IPS DF 19.7 (cell line): Measurements from ENCODE around the gene GPR148.
A peak's percentile ranks its signal among the peaks of the same experiment; 100 is the strongest.
"Not testable (repeated sequence)": the region's sequence is repeated elsewhere in the genome, so short reads cannot be mapped to it uniquely, and the experiment has no call there.

Source experiments
- DNase-seq: peaks from one replicate; pipeline ENCODE4 v3.0.0-alpha.2; 2013; ENCODE audit warnings: low read depth, low spot score

GPR148 gene

GRCh38 chr2:130728549-130729316 lies at the start of gene GPR148:
Gene GPR148 (plus strand): TSS chr2:130729070. CDS start chr2:130729152, 82 bp downstream.
- no peak for DNase-seq

DNA sequence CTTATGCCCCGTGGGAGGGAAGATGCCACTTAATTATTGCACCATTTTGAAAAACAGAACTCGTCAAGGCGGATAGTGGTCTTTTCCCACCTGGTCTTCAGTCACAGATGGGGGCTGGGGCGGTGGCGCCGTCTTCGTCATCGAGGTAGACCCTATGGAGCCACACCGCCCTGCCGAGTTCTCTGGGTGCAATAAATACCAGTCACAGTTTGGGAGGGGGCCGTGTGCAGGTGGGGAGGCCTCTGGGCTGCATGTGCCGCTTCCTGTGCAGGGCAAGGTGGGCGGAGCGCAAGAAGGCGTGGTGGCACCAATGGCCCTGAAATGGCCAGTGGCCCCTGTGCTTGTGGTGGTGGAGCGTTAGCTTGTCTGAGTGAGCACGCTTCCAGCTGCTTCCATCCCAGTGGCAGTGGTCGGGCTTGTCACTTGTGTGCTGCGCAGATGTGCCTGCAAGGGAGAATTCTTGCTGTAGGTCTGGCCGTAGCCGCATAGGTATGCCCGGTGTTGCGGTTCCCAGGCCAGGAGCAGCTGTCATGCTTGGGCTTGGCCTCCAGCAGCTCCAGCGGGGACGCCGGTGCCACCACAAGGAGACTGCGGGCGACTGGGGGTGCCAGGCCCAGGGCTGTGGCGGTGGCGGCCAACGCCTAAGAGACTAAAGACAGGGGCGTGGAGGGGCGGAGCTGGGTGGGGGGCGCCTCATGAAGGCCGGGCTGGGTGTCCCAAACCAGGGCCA lies 36.7 kb upstream of the GPR148 start:
- not testable (repeated sequence) for DNase-seq

DNA sequence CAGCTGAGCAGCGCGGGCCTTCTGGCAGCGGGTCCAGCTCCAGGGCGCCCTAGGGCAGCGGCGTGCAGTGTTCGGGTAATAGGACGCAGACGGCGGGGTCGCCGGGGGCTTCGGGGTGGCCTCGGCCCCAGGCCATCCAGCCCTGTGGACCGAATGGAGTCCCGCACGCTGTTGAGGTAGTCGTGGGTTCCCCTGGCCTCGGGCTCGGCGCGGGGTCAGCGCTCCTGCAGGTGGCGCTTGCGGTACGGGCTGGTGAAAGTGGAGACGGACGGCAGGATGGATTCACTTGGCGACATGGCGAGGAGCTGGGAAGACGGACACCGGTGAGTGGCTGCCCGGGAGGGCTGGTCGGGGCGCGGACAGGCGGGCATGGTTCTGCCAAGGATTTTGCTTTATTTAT lies 35.4 kb upstream of the GPR148 start:
- peak; percentile 9 for DNase-seq

DNA sequence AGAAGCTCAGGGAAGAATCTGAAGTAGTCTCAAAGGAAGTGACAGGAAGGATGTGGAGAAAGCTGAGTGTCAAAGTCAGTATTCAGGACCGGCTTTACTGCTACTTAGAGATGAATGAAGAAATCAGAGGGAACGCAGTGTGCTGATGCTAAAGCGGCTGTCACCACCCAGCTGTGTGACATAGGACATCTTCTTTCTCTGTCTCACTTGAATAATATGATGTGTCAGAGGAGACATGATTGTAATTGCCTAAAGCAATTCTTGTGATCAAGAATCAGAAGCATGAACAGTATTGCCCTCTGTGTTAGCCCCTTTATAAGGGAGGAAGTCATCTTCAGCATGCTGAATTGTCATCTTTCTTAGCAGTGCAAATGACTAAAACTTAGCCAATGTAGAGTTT lies 25.6 kb upstream of the GPR148 start:
- DNase-seq, result not testable (repeated sequence)

GRCh38 chr2:130714795-130715194 lies 14.1 kb upstream of the GPR148 start:
- not testable (repeated sequence) for DNase-seq

DNA sequence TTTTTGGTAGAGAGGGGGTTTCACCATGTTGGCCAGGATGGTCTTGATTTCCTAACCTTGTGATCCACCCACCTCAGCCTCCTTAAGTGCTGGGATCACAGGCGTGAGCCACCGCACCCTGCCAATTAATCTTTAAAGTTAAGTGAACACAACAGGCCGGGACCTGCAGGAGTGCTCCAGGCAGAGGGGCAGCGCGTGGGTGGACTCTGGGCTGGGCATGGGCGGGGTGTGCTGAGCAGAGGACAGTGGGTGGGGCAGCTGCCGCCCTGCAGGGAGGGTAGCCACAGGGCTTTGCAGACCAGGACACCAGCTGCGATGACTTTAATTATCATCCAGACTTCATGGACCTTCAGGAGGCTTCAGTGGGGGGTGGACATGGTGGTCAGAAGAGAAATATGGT lies 8.8 kb upstream of the GPR148 start:
- no peak for DNase-seq

DNA sequence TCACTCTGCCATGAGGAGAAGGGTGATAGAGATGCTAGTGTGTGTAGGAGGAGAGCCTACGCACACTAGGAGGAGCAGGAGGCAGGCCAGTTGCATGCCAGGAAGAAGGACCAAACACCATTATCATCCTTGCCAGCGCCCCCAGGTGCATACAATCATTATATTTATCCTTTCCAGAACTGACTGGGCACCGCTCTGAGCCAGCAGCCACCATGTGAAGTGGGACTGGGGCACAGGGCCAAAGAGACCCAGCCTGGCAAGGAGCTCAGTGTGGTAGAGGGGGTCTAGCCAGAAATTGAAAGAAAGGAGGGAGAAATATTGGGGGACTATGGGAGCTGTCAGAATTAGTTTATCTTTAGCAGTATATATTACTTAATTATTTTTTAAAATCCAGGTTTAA lies 8.3 kb upstream of the GPR148 start:
- DNase-seq, result no peak

GRCh38 chr2:130724455-130724854 lies 4.4 kb upstream of the GPR148 start:
- no peak for DNase-seq

GRCh38 chr2:130726614-130727180 lies 2.2 kb upstream of the GPR148 start:
- DNase-seq, result no peak

GRCh38 chr2:130727286-130727924 lies 1.5 kb upstream of the GPR148 start:
- peak; percentile 38 for DNase-seq

DNA sequence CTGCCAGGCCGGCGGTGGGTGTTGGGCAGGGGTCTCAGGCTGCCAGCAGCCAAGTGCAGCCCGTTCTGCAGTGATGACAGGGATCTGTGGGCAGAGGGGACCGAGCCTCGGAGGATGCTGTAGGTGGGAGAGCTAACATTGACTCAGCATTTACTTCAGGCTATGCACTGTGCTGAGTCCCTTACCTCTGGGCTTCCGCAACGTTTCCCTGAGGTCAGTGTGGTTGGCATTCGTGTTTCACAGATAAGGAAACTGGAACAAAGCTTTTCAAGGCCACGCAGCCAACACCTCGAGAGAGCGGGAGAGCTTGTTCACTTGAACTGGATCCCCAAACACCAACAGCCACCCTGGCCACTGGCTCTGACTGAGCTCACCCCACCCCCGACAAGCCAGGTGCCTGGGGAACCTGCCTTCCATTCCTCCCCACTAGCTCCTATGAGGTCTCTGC lies 839 bp upstream of the GPR148 start:
- no peak for DNase-seq

DNA sequence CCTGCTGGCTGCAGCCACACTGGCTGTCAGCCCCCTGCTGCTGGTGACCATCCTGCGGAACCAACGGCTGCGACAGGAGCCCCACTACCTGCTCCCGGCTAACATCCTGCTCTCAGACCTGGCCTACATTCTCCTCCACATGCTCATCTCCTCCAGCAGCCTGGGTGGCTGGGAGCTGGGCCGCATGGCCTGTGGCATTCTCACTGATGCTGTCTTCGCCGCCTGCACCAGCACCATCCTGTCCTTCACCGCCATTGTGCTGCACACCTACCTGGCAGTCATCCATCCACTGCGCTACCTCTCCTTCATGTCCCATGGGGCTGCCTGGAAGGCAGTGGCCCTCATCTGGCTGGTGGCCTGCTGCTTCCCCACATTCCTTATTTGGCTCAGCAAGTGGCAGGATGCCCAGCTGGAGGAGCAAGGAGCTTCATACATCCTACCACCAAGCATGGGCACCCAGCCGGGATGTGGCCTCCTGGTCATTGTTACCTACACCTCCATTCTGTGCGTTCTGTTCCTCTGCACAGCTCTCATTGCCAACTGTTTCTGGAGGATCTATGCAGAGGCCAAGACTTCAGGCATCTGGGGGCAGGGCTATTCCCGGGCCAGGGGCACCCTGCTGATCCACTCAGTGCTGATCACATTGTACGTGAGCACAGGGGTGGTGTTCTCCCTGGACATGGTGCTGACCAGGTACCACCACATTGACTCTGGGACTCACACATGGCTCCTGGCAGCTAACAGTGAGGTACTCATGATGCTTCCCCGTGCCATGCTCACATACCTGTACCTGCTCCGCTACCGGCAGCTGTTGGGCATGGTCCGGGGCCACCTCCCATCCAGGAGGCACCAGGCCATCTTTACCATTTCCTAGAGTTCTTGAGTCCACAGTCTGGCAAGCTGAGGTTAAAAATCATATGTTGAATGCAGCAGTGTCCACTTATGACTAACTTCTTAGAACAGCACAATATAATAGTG lies 741 bp downstream of the GPR148 start:
- DNase-seq, result no peak

GRCh38 chr2:130732257-130732656 lies 3.4 kb downstream of the GPR148 start:
- DNase-seq, result not testable (repeated sequence)

DNA sequence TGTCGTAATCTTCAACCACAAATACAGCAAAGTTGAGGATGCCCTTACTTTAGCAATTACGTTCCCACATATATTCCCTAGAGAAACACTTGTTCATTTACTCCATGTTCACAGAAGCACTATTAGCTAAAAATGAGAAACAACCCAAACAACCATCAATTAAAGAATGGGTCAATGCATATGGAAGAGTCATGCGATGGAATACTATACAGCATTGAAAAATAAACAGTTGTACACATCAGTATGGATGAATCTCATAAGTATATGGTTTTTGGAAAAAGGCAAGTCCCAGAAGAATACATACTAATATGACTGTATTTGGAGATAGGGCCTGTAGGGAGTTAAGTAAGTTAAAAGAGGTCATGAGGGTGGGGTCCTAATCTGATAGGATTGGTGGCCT lies 6.3 kb downstream of the GPR148 start:
- DNase-seq, result no peak

DNA sequence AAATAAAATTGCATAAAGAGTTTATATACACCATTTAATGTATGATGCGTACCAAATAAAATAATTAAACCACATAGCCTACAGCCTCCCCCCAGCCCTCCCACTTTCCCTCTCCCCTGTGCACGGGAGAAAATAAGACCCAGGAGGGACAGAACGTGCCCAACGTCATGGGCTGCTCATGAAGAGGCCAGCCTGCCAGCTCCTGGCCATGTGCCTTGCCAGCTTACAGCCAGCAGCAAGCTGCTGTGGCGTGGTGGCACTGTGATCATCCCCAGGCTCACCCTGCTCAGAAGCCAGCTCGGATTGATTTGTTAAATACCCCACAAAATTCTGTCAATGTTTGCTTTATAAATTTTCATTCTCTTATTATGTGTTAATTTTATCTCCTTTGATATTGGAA lies 7.6 kb downstream of the GPR148 start:
- no peak for DNase-seq

- no peak for DNase-seq
These were observed 8.7 kb downstream of the GPR148 start for GRCh38 chr2:130737592-130737991.

GRCh38 chr2:130740671-130741070 lies 11.8 kb downstream of the GPR148 start:
- DNase-seq, result no peak

- no peak for DNase-seq
These were observed 14.4 kb downstream of the GPR148 start for GRCh38 chr2:130743278-130743677.

- no peak for DNase-seq
These were observed 15.6 kb downstream of the GPR148 start for GRCh38 chr2:130744287-130745117.

- DNase-seq, result no peak
These were observed 20.2 kb downstream of the GPR148 start for GRCh38 chr2:130749078-130749477.
